Thoracic aorta (tissue), 2 donors: ENCODE measurements around the gene SLC35F3. TPM values are rescaled to one million over a fixed set of nuclear protein-coding genes. Genes with fewer than 3 reads are reported as not detected.

Experiments used
- ATAC-seq: fragments of 150-250 bp; one replicate; pipeline ENCODE4 v1.8.0; 2017; ENCODE audit warnings: low read depth; ENCODE audit not compliant: insufficient number of reproducible peaks, low FRiP score
- DNase-seq: peaks from one replicate; pipeline ENCODE4 v3.0.0-alpha.2; 2020; ENCODE audit warnings: low spot score
- H3K27ac ChIP-seq, 2 donors: fragments of 200-600 bp; sonication (generic); 1 replicate in 1 of 2; 2 replicates in 1 of 2; pipeline ENCODE4 v1.5.1; 2016; ENCODE audit warnings: mild to moderate bottlenecking in 2 of 2, moderate library complexity in 2 of 2
- H3K27me3 ChIP-seq: fragments of 200-600 bp; sonication (generic); replicated peaks from 2 replicates; pipeline ENCODE4 v1.6.0; 2016; ENCODE audit warnings: mild to moderate bottlenecking; ENCODE audit not compliant: insufficient read depth
- H3K36me3 ChIP-seq: fragments of 200-600 bp; sonication (generic); one replicate; pipeline ENCODE4 v1.5.1; 2016
- H3K4me1 ChIP-seq, 2 donors: fragments of 200-600 bp; sonication (generic); 1 replicate in 1 of 2; 2 replicates in 1 of 2; pipeline versions ENCODE4 v1.5.1 to v1.6.0; 2016; ENCODE audit warnings: low read depth in 2 of 2, mild to moderate bottlenecking in 1 of 2; ENCODE audit not compliant: control insufficient read depth in 1 of 2
- H3K4me3 ChIP-seq: fragments of 200-600 bp; sonication (generic); 2 replicates; pipeline ENCODE4 v1.5.1; 2016; ENCODE audit warnings: mild to moderate bottlenecking
- H3K9me3 ChIP-seq: fragments of 200-600 bp; sonication (generic); 2 replicates; pipeline ENCODE4 v1.5.1; 2016
- total RNA-seq, 2 donors: library from RNA; depleted of rRNA; stranded (reverse); fragments of >200 nt; gene quantifications; one replicate each; pipeline versions ENCODE4 v1.1.0 to v1.2.3, GENCODE V29; 2016
- TF ChIP-seq, protein P1 (sequence below): fragments of 200-600 bp; sonication (generic); IDR thresholded peaks from one replicate; pipeline ENCODE4 v1.5.1; 2019; ENCODE audit warnings: antibody characterized with exemption

The SLC35F3 gene
- total RNA-seq, 2 donors from 2014 or later: not detected

- Histone ChIP-seq H3K36me3 (no peaks in the 10 kb centered on the region), H3K4me1 (no peaks in the 10 kb centered on the region), H3K4me3 (no peak overlapping the region), H3K27me3 (no peaks in the 10 kb centered on the region), H3K9me3 (no peaks in the 10 kb centered on the region), H3K27ac (no peak overlapping the region)
- TF ChIP-seq, protein P1, sequence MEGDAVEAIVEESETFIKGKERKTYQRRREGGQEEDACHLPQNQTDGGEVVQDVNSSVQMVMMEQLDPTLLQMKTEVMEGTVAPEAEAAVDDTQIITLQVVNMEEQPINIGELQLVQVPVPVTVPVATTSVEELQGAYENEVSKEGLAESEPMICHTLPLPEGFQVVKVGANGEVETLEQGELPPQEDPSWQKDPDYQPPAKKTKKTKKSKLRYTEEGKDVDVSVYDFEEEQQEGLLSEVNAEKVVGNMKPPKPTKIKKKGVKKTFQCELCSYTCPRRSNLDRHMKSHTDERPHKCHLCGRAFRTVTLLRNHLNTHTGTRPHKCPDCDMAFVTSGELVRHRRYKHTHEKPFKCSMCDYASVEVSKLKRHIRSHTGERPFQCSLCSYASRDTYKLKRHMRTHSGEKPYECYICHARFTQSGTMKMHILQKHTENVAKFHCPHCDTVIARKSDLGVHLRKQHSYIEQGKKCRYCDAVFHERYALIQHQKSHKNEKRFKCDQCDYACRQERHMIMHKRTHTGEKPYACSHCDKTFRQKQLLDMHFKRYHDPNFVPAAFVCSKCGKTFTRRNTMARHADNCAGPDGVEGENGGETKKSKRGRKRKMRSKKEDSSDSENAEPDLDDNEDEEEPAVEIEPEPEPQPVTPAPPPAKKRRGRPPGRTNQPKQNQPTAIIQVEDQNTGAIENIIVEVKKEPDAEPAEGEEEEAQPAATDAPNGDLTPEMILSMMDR: no peak
- DNase-seq (no peak), ATAC-seq (no peak)
Observed at GRCh38 chr1:234238060-234238459, 333.6 kb downstream of the SLC35F3 start.

DNA sequence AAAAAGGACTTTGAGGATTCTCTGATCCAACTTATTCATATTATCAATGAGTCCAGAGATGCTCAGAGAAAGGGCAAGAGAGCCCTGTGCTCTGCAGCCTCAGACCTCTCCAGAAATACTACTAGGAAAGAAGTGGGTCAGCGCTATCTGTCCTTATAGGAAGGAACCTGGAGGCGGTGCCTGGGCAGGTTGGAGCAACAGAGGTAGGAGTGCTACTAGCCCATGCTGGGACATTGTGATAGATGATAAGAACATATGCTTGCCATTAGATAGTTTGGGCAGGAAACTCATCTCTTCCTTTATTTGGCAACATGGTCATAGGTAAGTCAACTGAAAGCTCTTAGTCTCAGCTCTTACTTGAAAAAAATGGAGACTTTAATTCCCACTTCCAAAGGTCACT lies 335.0 kb downstream of the SLC35F3 start:
- Histone ChIP-seq H3K36me3 (no peaks in the 10 kb centered on the region), H3K27me3 (no peaks in the 10 kb centered on the region), H3K9me3 (no peaks in the 10 kb centered on the region), H3K4me1 (no peaks in the 10 kb centered on the region), H3K27ac (no peak overlapping the region), H3K4me3 (no peak overlapping the region)
- ATAC-seq: no peak
- TF ChIP-seq, protein P1: no peak
- DNase-seq: no peak

- TF ChIP-seq, protein P1: no peak
- Histone ChIP-seq H3K27me3 (no peaks in the 10 kb centered on the region), H3K36me3 (no peaks in the 10 kb centered on the region), H3K27ac (no peak overlapping the region), H3K4me1 (no peaks in the 10 kb centered on the region), H3K4me3 (no peak overlapping the region), H3K9me3 (no peaks in the 10 kb centered on the region)
- ATAC-seq (no peak), DNase-seq (no peak)
Observed at GRCh38 chr1:234239936-234240335, 335.5 kb downstream of the SLC35F3 start.

- no peak for DNase-seq
- ATAC-seq: no peak
- no peak overlapping the region for H3K4me3 ChIP-seq
- no peak overlapping the region for H3K27ac ChIP-seq
- H3K4me1 ChIP-seq: no peaks in the 10 kb centered on the region
- TF ChIP-seq, protein P1: no peak
- H3K27me3 ChIP-seq: no peaks in the 10 kb centered on the region
- H3K9me3 ChIP-seq: no peaks in the 10 kb centered on the region
- no peaks in the 10 kb centered on the region for H3K36me3 ChIP-seq
Observed at GRCh38 chr1:234240680-234241079, 336.2 kb downstream of the SLC35F3 start.

DNA sequence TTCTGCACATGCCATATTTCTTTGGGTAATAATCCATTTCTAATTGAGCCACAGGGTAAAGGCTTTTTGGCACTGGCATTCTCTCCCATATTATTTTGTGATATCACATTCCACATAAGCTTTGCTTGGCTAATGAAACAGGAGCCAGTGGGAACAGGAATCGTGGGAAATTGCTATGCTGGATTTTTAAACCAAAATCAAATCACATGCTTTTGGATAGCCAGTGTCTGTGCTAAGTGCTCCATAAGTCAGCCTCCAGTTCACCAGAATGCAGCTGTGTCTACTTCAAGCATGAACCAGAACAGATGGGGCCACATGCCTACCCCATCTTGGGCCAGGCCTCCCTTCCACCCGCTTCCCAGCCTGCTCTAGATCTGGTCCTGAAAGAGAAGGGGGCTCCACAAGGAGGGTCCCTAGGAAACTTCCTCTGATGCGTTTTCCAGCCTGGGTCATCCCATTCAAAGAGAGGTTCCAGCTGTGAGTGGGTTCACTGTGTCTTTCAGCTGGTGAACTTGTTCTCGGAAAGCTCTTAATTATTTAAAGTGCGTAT lies 337.5 kb downstream of the SLC35F3 start:
- no peak for ATAC-seq
- H3K4me3 ChIP-seq: no peak overlapping the region
- no peak overlapping the region for H3K27ac ChIP-seq

More for the DNA sequence above, 337.5 kb downstream of the SLC35F3 start:
- DNase-seq: no peak
- TF ChIP-seq, protein P1: no peak
- Histone ChIP-seq H3K36me3 (no peaks in the 10 kb centered on the region), H3K9me3 (no peaks in the 10 kb centered on the region), H3K27me3 (no peaks in the 10 kb centered on the region), H3K4me1 (no peaks in the 10 kb centered on the region)
